ENCODE data around the gene CEPT1.

DNA sequence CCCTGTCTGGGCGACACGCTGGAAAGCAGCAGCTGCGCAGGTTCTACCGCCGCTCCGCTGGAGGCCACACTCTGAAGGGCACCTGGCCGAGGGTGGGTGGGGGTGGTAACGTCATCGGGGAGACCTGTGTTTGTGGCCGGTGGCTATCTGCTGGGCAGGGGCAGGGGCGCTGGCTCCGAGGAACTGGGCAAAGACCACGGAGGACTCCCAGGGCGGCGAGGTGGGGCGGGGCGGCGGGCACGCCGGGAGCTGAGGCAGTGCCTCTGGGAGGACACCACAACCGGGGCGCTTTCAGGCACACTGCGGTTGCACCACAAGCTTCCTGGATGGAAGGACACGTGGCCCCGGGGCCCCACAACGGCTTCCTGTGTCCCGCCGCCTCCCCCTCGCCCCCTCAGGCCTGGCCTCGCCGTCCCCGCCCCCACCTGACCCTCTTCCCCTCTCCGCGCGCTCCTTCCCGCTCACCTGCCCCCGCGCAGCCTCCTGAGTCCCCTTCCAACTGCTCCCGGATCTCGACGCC, 63.7 kb downstream of the CEPT1 start:
- TF ChIP-seq POLR2AphosphoS5 (IDR thresholded peaks at IDR 0.05) (no peak), POLR2A (IDR thresholded peaks at IDR 0.05) (no peak), EP300 (IDR thresholded peaks at IDR 0.05) (no peak)
- TF ChIP-seq, protein P1, sequence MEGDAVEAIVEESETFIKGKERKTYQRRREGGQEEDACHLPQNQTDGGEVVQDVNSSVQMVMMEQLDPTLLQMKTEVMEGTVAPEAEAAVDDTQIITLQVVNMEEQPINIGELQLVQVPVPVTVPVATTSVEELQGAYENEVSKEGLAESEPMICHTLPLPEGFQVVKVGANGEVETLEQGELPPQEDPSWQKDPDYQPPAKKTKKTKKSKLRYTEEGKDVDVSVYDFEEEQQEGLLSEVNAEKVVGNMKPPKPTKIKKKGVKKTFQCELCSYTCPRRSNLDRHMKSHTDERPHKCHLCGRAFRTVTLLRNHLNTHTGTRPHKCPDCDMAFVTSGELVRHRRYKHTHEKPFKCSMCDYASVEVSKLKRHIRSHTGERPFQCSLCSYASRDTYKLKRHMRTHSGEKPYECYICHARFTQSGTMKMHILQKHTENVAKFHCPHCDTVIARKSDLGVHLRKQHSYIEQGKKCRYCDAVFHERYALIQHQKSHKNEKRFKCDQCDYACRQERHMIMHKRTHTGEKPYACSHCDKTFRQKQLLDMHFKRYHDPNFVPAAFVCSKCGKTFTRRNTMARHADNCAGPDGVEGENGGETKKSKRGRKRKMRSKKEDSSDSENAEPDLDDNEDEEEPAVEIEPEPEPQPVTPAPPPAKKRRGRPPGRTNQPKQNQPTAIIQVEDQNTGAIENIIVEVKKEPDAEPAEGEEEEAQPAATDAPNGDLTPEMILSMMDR (IDR thresholded peaks at IDR 0.05): no peak

Data from gastroesophageal sphincter (tissue), 3 donors.